ENCODE measurements around the gene GPC5.

Gene GPC5

DNA sequence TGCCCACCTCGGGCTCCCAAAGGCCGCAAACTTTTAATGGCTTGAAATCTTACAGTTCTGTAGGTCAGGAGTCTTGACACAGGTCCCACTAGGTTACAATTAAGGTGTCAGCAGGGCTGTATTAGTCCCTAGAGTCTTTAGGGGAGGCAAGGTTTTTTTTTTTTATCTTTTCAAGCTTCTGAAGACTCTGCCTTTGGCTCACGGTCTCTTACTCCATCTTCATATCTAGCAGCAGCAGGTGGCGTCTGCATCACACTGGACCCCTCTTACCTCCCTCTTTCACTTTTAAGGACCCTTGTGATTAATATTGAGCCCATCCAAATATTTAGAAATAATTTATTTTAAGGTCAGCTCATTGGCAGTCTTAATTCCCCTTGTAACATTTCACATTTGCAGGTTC is 39.3 kb upstream of the GPC5 start:
- Histone ChIP-seq H3K9ac (no peak overlapping the region), H3K27ac (no peak overlapping the region), H2AFZ (ENCODE audit: low read depth) (no peak overlapping the region), H3K4me2 (no peak overlapping the region), H3K79me2 (ENCODE audit: insufficient read depth, low read depth) (no peaks in the 10 kb centered on the region), H4K20me1 (ENCODE audit: insufficient read depth) (peaks cover 12% of the 10 kb centered on the region; the same call in 1 of the 2 replicates), H3K4me1 (ENCODE audit: low read depth, poor library complexity, severe bottlenecking) (no peaks in the 10 kb centered on the region), H3K4me3 (IDR thresholded peaks at IDR 0.05; ENCODE audit: insufficient read depth, low read depth, low read length) (no peak overlapping the region), H3K36me3 (ENCODE audit: insufficient read depth) (peaks cover under 1% of the 10 kb centered on the region; the same call in 1 of the 2 replicates), H3K27me3 (ENCODE audit: insufficient read depth, low read depth) (no peaks in the 10 kb centered on the region)
- TF ChIP-seq, protein P1, sequence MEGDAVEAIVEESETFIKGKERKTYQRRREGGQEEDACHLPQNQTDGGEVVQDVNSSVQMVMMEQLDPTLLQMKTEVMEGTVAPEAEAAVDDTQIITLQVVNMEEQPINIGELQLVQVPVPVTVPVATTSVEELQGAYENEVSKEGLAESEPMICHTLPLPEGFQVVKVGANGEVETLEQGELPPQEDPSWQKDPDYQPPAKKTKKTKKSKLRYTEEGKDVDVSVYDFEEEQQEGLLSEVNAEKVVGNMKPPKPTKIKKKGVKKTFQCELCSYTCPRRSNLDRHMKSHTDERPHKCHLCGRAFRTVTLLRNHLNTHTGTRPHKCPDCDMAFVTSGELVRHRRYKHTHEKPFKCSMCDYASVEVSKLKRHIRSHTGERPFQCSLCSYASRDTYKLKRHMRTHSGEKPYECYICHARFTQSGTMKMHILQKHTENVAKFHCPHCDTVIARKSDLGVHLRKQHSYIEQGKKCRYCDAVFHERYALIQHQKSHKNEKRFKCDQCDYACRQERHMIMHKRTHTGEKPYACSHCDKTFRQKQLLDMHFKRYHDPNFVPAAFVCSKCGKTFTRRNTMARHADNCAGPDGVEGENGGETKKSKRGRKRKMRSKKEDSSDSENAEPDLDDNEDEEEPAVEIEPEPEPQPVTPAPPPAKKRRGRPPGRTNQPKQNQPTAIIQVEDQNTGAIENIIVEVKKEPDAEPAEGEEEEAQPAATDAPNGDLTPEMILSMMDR (conservative IDR thresholded peaks at IDR 0.05; ENCODE audit: low read depth, low read length) = no peak

DNA sequence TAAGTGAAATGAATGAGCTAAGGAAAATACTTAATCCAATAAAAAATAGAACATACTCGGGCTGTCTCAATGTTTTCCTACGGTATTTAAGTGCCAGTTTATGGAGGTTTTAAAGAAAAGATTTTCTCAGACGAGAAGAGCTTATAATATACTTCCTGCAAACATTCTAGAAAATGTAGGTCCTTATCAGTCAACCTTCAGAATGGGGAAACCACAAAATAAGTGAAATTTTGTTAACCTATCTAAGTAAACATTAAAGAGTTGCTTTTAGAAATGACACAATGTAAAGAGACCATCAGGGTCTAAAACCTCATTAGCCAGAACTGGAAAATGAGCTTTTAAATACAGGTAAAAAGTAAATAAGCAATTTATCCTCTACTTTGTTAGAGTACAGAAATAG is 38.8 kb upstream of the GPC5 start:
- Histone ChIP-seq H3K27ac (no peak overlapping the region), H3K36me3 (ENCODE audit: insufficient read depth) (no peaks in the 10 kb centered on the region), H3K9ac (no peak overlapping the region), H2AFZ (ENCODE audit: low read depth) (no peak overlapping the region), H3K4me3 (IDR thresholded peaks at IDR 0.05; ENCODE audit: insufficient read depth, low read depth, low read length) (no peak overlapping the region), H3K27me3 (ENCODE audit: insufficient read depth, low read depth) (no peaks in the 10 kb centered on the region), H3K79me2 (ENCODE audit: insufficient read depth, low read depth) (no peaks in the 10 kb centered on the region), H3K4me2 (no peak overlapping the region), H3K4me1 (ENCODE audit: low read depth, poor library complexity, severe bottlenecking) (no peaks in the 10 kb centered on the region), H4K20me1 (ENCODE audit: insufficient read depth) (peaks cover 12% of the 10 kb centered on the region; the same call in 1 of the 2 replicates)
- TF ChIP-seq, protein P1 (conservative IDR thresholded peaks at IDR 0.05; ENCODE audit: low read depth, low read length) = no peak

DNA sequence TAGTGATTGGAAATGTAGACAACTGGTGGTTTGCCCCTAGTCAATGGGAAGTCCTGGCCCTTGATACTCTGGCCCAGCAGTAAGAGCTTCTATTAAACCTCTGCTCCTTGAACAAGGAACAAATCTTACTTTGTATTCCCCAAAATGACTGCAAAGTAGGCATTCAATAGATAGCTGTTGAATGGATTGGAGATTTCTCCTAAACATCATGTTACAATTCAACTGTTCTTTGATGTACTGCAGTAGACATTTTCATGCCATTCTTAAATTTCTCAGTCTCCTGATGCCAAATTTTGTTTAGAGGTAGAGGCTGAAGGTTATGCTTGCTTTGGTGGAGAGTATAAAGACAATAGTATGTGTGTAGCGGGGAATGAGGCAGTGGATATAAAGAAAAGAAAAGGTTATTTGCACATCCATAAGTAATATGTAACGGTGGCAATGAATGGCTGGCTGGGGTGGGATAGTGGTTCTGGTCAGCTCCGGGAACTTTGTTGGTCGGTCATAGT is 38.1 kb upstream of the GPC5 start:
- no peaks in the 10 kb centered on the region for H3K79me2 ChIP-seq (ENCODE audit: insufficient read depth, low read depth)
- no peak overlapping the region for H2AFZ ChIP-seq (ENCODE audit: low read depth)
- no peak overlapping the region for H3K4me2 ChIP-seq
- peaks cover 8% of the 10 kb centered on the region; the same call in 1 of the 2 replicates for H4K20me1 ChIP-seq (ENCODE audit: insufficient read depth)
- TF ChIP-seq, protein P1 (conservative IDR thresholded peaks at IDR 0.05; ENCODE audit: low read depth, low read length) = no peak
- H3K9ac ChIP-seq = no peak overlapping the region
- H3K36me3 ChIP-seq (ENCODE audit: insufficient read depth) = no peaks in the 10 kb centered on the region
- H3K27ac ChIP-seq = no peak overlapping the region
- H3K4me3 ChIP-seq (IDR thresholded peaks at IDR 0.05; ENCODE audit: insufficient read depth, low read depth, low read length) = no peak overlapping the region
- no peaks in the 10 kb centered on the region for H3K27me3 ChIP-seq (ENCODE audit: insufficient read depth, low read depth)
- H3K4me1 ChIP-seq (ENCODE audit: low read depth, poor library complexity, severe bottlenecking) = no peaks in the 10 kb centered on the region

DNA sequence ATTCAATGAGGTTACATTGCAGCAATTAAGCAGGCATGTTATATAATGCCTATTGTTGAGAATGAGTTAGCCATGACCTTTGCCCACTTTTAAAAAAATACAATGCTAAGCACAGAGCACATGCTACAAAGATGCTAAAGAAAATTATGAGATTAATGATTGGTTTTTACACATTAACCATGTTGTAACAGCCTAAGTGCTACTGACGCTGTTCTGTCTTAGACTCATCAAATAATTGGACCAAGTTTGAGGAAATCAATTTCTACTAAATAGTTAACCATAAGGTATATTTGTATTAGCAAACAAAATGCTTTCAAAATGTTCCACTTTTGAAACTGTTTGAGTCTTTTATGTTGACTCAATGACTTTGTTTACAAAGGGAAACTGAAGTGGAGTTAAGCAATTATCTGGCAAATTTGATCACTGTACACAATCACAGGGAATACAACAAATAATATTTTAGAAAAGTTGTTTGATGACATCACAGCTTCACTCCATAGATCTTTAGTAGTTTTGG is 36.6 kb upstream of the GPC5 start:
- Histone ChIP-seq H3K79me2 (ENCODE audit: insufficient read depth, low read depth) (no peaks in the 10 kb centered on the region), H3K4me1 (ENCODE audit: low read depth, poor library complexity, severe bottlenecking) (no peaks in the 10 kb centered on the region), H3K36me3 (ENCODE audit: insufficient read depth) (no peaks in the 10 kb centered on the region), H3K27ac (no peak overlapping the region), H3K9ac (no peak overlapping the region), H2AFZ (ENCODE audit: low read depth) (no peak overlapping the region), H3K4me3 (IDR thresholded peaks at IDR 0.05; ENCODE audit: insufficient read depth, low read depth, low read length) (no peak overlapping the region), H4K20me1 (ENCODE audit: insufficient read depth) (no peaks in the 10 kb centered on the region), H3K27me3 (ENCODE audit: insufficient read depth, low read depth) (no peaks in the 10 kb centered on the region), H3K4me2 (no peak overlapping the region)
- TF ChIP-seq, protein P1 (conservative IDR thresholded peaks at IDR 0.05; ENCODE audit: low read depth, low read length) = no peak
